Activated naive CD8-positive, alpha-beta T cell treated with anti-CD3 and anti-CD28 coated beads, Interleukin-2, amount 10 ng/mL, durations not matched to agents 7 days and 5 days (primary cell): ENCODE data around the gene UROC1. TPM values are rescaled to one million over a fixed set of nuclear protein-coding genes. Genes with fewer than 3 reads are reported as not detected.

Source experiments
- ATAC-seq: fragments of 150-1000 bp; cut with Tn5 transposase; one replicate; pipeline ENCODE4 v1.10.0; 2021; ENCODE audit warnings: low read depth, moderate library complexity
- POLR2A ChIA-PET: fragments of 350-600 bp; sonication (Branson Sonifier 250); formaldehyde crosslinking; loops from one replicate; lab custom pipeline; 2021; ENCODE audit warnings: antibody characterized with exemption; lab: Charles Lee
- DNase-seq: peaks from one replicate; pipeline ENCODE4 v3.0.0; 2021
- H3K27ac Mint-ChIP-seq: one replicate; pipeline ENCODE4 v1.8.0; 2022; ENCODE audit warnings: mild to moderate bottlenecking, mixed read lengths
- H3K27me3 Mint-ChIP-seq: one replicate; pipeline ENCODE4 v1.8.0; 2022; ENCODE audit warnings: mild to moderate bottlenecking, moderate library complexity, mixed read lengths
- H3K36me3 Mint-ChIP-seq: one replicate; pipeline ENCODE4 v1.8.0; 2021; ENCODE audit warnings: mild to moderate bottlenecking, mixed read lengths
- H3K4me1 Mint-ChIP-seq: one replicate; pipeline ENCODE4 v1.8.0; 2021; ENCODE audit warnings: mixed read lengths
- H3K4me3 Mint-ChIP-seq: one replicate; pipeline ENCODE4 v1.8.0; 2022; ENCODE audit warnings: mild to moderate bottlenecking, moderate library complexity, mixed read lengths
- H3K9me3 Mint-ChIP-seq: one replicate; pipeline ENCODE4 v1.8.0; 2021; ENCODE audit warnings: mixed read lengths
- total RNA-seq, 2 experiments: library from RNA; stranded (reverse); gene quantifications; one replicate each; pipeline ENCODE4 v1.2.3, GENCODE V29; 2021

The UROC1 gene
- total RNA-seq, 2 experiments from 2014 or later, result not detected

GRCh38 chr3:126441256-126441880, 76.2 kb downstream of the UROC1 start:
- Mint-ChIP-seq H3K4me1 (no peaks in the 10 kb centered on the region), H3K4me3 (no peak overlapping the region), H3K27ac (no peak overlapping the region), H3K36me3 (no peaks in the 10 kb centered on the region), H3K9me3 (no peaks in the 10 kb centered on the region), H3K27me3 (no peaks in the 10 kb centered on the region)
- POLR2A ChIA-PET, result no interaction called here
- ATAC-seq, result no peak
- DNase-seq, result no peak

DNA sequence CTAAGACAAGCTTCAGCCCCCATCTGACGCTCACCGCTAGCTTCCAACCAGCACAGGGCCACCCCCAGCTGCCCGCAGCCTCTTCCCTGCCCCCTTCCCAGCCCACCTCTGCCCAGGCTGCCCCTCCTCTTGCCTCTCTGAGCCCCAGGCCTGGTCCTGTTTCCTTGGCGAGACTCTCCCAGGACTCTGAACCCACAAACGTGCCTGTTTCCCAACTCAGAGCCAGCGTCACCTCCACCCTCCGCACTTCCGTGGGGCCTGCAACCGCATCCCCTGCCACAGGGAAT, 76.9 kb downstream of the UROC1 start:
- Mint-ChIP-seq H3K9me3 (no peaks in the 10 kb centered on the region), H3K36me3 (no peaks in the 10 kb centered on the region), H3K4me1 (no peaks in the 10 kb centered on the region), H3K27me3 (no peaks in the 10 kb centered on the region), H3K4me3 (no peak overlapping the region), H3K27ac (no peak overlapping the region)
- DNase-seq (no peak), ATAC-seq (no peak)
- POLR2A ChIA-PET, result interaction anchor here (0.6 kb wide), 1 partner anchor 913 kb away, joined by 3 read pairs; no protein-coding TSS in a partner anchor

GRCh38 chr3:126439968-126440708, 77.4 kb downstream of the UROC1 start:
- POLR2A ChIA-PET, result interaction anchor here (0.6 kb wide), 1 partner anchor 913 kb away, joined by 3 read pairs; no protein-coding TSS in a partner anchor
- no peak overlapping the region for H3K27ac Mint-ChIP-seq
- H3K27me3 Mint-ChIP-seq, result no peaks in the 10 kb centered on the region

DNA sequence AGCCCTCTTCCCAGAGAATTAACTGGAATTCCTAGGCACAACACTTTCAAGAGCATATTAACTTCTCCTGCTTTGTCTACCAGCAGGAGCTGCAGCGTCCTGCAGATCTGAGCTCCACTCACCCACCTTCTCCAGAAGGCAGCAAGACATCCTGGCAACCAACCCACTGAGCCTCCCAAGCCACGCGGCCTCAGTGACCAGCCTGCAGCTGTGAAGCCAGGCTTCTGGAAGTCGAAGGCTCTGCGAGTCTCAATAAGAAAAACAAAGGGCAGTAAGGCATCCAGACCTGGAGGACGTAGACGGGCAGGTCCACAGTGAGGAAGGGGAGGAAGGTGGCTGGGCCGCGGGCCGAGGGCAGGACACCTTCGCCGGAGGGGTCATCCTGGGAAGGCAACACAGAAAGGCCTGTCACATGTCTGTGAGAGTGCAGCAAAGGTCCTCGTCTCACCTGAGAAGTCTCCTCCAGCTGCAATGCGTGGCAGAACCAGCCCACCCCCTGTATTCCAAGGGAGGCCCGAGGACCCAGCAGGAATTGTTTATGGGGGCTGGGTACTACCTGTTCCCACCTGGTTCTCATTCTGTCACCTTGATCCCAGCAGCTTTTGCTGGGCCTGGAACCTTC, 78.1 kb downstream of the UROC1 start:
- ATAC-seq (no peak), DNase-seq (no peak)
- no peak overlapping the region for H3K27ac Mint-ChIP-seq
- H3K4me3 Mint-ChIP-seq, result no peak overlapping the region
- peaks cover 2% of the 10 kb centered on the region for H3K36me3 Mint-ChIP-seq
- no peaks in the 10 kb centered on the region for H3K4me1 Mint-ChIP-seq
- no peaks in the 10 kb centered on the region for H3K27me3 Mint-ChIP-seq
- POLR2A ChIA-PET, result no interaction called here
- no peaks in the 10 kb centered on the region for H3K9me3 Mint-ChIP-seq

More at GRCh38 chr3:126439968-126440708, 77.4 kb downstream of the UROC1 start:
- no peaks in the 10 kb centered on the region for H3K36me3 Mint-ChIP-seq
- no peak overlapping the region for H3K4me3 Mint-ChIP-seq
- no peaks in the 10 kb centered on the region for H3K4me1 Mint-ChIP-seq
- no peak for ATAC-seq
- no peaks in the 10 kb centered on the region for H3K9me3 Mint-ChIP-seq
- DNase-seq, result no peak

- Mint-ChIP-seq H3K9me3 (no peaks in the 10 kb centered on the region), H3K27ac (no peak overlapping the region), H3K4me3 (no peak overlapping the region), H3K4me1 (no peaks in the 10 kb centered on the region), H3K27me3 (no peaks in the 10 kb centered on the region), H3K36me3 (peaks cover 3% of the 10 kb centered on the region)
- DNase-seq (no peak), ATAC-seq (no peak)
- POLR2A ChIA-PET, result no interaction called here
Measured at GRCh38 chr3:126438746-126439145, 78.8 kb downstream of the UROC1 start.

DNA sequence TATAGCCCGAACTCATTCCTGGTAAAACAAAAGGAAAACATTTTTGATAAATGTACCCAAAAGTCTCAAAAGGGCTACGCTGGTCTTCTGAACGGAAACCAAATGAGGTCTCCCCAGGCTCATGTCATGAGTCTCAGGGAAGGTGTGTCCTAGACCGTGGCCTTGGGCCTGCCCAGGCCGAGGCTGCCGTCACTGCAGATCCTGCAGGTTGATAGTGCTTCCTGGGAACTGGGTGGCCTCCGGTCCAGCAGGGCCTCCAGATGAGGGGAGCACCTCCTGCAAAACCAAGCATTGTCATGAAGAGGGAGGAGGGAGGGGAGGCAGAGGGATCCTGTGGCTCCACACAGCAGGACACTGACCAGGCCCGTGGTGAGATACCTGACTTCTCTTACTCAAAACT, 79.4 kb downstream of the UROC1 start:
- ATAC-seq (no peak), DNase-seq (no peak)
- Mint-ChIP-seq H3K4me3 (no peak overlapping the region), H3K27me3 (no peaks in the 10 kb centered on the region), H3K9me3 (no peaks in the 10 kb centered on the region), H3K36me3 (peaks cover 3% of the 10 kb centered on the region), H3K27ac (no peak overlapping the region), H3K4me1 (no peaks in the 10 kb centered on the region)
- POLR2A ChIA-PET, result no interaction called here

DNA sequence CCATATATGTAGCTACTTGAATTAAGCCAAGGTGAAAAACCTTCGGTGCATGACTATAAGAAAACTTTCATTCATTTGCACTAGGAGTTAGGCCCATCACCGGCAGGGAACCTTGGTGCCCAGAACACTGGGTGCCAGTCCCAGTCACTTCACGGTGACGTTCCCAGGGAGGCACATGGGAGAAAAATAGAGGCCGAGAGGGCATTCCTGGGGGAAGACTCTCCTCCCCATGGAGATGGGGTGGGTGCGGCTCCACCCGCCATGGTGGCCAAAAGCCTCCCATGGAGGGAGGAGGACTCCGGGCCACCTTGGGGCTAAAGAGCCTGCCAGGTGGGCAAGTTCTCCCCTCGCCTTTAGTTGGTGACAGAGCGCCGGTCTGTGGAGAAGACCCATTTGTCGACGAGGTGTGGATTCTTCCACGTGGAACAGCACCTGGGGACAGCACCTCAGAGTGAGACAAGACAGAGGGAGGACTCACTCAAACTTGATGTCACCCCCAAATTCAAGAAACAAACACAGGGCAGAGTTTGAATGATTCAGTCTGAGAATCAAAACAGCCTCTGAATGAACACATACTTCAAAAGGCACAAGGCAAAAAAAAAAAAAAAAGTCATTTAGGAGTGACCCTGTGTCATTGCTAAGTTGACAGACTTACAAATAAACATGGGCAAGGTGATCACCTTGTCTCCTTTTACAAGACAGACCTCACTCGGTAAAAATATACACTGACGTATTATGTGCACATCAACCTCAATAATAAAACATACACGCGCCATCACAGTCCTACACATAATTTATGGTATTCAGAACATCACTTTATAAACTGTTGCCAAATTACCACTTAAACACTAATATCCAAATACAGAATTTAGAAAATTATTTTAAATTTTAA, 80.5 kb downstream of the UROC1 start:
- POLR2A ChIA-PET, result no interaction called here
- Mint-ChIP-seq H3K4me1 (no peaks in the 10 kb centered on the region), H3K27ac (no peak overlapping the region), H3K9me3 (peaks cover 2% of the 10 kb centered on the region), H3K27me3 (no peaks in the 10 kb centered on the region), H3K36me3 (peaks cover 6% of the 10 kb centered on the region), H3K4me3 (no peak overlapping the region)
- DNase-seq (no peak), ATAC-seq (no peak)

DNA sequence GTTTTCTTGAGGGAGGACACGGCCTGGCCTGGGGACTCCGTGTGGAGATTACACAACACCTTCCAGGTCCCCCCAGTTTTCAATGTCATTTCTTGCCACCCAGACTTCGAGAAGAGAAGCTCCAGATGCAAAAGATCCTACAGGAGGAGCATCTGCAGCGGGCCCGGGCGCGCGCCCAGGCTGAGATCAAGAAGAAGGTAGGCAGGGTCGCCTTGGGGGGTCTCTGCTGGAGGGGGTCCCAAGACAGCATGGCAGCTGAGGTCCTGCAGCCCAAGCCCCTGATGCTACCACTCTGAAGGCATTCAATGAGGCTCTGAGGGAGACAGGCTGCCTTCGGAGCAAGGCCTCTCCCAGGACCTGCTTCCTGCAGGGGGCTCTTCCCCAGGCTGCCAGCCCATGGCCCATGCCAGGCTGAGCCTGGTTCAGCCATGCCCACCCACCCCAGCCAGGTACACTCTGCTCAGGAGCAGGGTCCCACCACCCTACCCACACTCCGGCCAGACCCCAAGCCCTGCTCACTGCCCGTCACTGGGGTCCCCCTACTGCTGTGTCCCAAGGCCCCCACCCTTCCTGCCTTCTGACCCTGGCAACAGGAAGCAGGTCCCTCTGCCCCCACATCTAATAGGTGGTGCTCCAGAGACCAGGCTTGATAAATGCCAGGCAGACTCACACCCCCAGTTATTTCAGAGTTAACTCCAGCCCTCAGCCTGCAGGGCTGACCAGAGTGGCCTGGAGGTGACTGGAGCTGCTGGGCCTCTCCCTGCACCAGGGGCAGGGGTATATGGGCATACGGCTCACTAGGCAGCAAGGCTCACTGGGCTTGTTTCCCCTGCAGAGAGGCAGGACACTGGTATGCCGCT, 81.9 kb downstream of the UROC1 start:
- POLR2A ChIA-PET, result no interaction called here
- no peaks in the 10 kb centered on the region for H3K27me3 Mint-ChIP-seq
- DNase-seq (no peak), ATAC-seq (no peak)
- H3K36me3 Mint-ChIP-seq, result peaks cover 6% of the 10 kb centered on the region
- H3K4me3 Mint-ChIP-seq, result no peak overlapping the region
- H3K27ac Mint-ChIP-seq, result no peak overlapping the region
- no peaks in the 10 kb centered on the region for H3K4me1 Mint-ChIP-seq
- H3K9me3 Mint-ChIP-seq, result peaks cover 2% of the 10 kb centered on the region

- DNase-seq (no peak), ATAC-seq (no peak)
- peaks cover 2% of the 10 kb centered on the region for H3K9me3 Mint-ChIP-seq
- H3K4me1 Mint-ChIP-seq, result no peaks in the 10 kb centered on the region
- H3K27me3 Mint-ChIP-seq, result no peaks in the 10 kb centered on the region
- no peak overlapping the region for H3K27ac Mint-ChIP-seq
- H3K36me3 Mint-ChIP-seq, result peaks cover 6% of the 10 kb centered on the region
- no peak overlapping the region for H3K4me3 Mint-ChIP-seq
- POLR2A ChIA-PET, result no interaction called here
Measured at GRCh38 chr3:126434931-126435411, 82.6 kb downstream of the UROC1 start.

DNA sequence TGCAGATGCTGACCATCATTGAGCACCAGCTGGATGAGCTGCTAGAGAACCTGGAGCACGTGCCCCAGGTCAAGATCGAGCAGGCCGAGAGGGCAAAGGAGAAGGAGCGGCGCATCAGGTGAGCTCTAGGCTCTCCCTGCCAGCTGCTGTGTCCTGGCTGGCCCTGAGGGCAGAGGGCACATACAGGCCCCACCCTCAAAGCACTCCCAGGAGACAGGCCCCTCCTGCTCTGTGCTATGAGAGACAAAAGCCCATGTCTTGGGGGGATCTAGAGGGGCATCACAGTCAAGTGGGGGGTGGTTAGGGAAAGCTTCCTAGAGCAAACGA, 83.3 kb downstream of the UROC1 start:
- peaks cover 6% of the 10 kb centered on the region for H3K36me3 Mint-ChIP-seq
- POLR2A ChIA-PET, result no interaction called here
- no peak overlapping the region for H3K4me3 Mint-ChIP-seq
- H3K9me3 Mint-ChIP-seq, result peaks cover 2% of the 10 kb centered on the region
- ATAC-seq (no peak), DNase-seq (no peak)
- no peaks in the 10 kb centered on the region for H3K4me1 Mint-ChIP-seq
- H3K27me3 Mint-ChIP-seq, result no peaks in the 10 kb centered on the region
- no peak overlapping the region for H3K27ac Mint-ChIP-seq

GRCh38 chr3:126433496-126434263, 83.9 kb downstream of the UROC1 start:
- Mint-ChIP-seq H3K4me3 (no peak overlapping the region), H3K27me3 (no peaks in the 10 kb centered on the region), H3K9me3 (peaks cover 2% of the 10 kb centered on the region), H3K27ac (no peak overlapping the region), H3K4me1 (no peaks in the 10 kb centered on the region), H3K36me3 (peaks cover 6% of the 10 kb centered on the region)
- no peak for DNase-seq
- POLR2A ChIA-PET, result no interaction called here
- ATAC-seq, result no peak

DNA sequence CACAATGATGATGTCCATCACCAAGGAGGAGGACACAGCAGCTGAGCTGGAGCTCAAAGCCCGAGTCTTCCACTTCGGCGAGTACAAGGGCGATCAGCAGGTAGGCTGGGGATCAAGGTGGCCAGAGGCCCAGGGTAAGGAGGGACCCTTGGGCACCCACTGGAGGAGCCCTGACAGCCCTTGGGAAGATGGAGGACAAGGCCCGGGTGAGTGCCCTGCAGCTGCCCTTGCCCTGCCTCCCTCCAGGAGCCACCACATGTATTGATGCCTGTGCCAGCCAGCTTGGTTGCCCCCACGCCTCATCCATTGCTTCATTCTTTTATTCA, 84.5 kb downstream of the UROC1 start:
- no peak for ATAC-seq
- peaks cover 2% of the 10 kb centered on the region for H3K9me3 Mint-ChIP-seq
- DNase-seq, result no peak
- no peaks in the 10 kb centered on the region for H3K4me1 Mint-ChIP-seq
- H3K36me3 Mint-ChIP-seq, result peaks cover 6% of the 10 kb centered on the region
- no peaks in the 10 kb centered on the region for H3K27me3 Mint-ChIP-seq
- POLR2A ChIA-PET, result no interaction called here
- no peak overlapping the region for H3K27ac Mint-ChIP-seq
- no peak overlapping the region for H3K4me3 Mint-ChIP-seq
